HG03159 (cell line): ENCODE data around the gene FMC1.
"Not testable (repeated sequence)": the region's sequence is repeated elsewhere in the genome, so short reads cannot be mapped to it uniquely, and the experiment has no call there.

Experiments
- ATAC-seq: cut with Tn5 transposase; IDR thresholded peaks from one replicate; pipeline ENCODE4 v1.9.1; 2021; ENCODE audit warnings: mild to moderate bottlenecking, moderate library complexity; ENCODE audit not compliant: unreplicated experiment

Gene FMC1

GRCh38 chr7:139341058-139341775 lies at the start of gene FMC1:
Gene FMC1, plus strand, starts transcription at chr7:139341337. Its CDS starts 48 bp downstream, at chr7:139341385.
- peak; percentile 51 for ATAC-seq

GRCh38 chr7:139292821-139293220 lies 48.3 kb upstream of the FMC1 start:
- ATAC-seq, result no peak

- ATAC-seq, result no peak
Observed at GRCh38 chr7:139293534-139293933, 47.6 kb upstream of the FMC1 start.

- no peak for ATAC-seq
Observed at GRCh38 chr7:139294241-139294640, 46.9 kb upstream of the FMC1 start.

- ATAC-seq, result no peak
Observed at GRCh38 chr7:139294951-139295575, 46.1 kb upstream of the FMC1 start.

- no peak for ATAC-seq
Observed at GRCh38 chr7:139297795-139298194, 43.3 kb upstream of the FMC1 start.

- ATAC-seq, result no peak
Observed at GRCh38 chr7:139299296-139299695, 41.8 kb upstream of the FMC1 start.

- no peak for ATAC-seq
Observed at GRCh38 chr7:139300390-139300789, 40.7 kb upstream of the FMC1 start.

- ATAC-seq, result no peak
Observed at GRCh38 chr7:139304517-139304916, 36.6 kb upstream of the FMC1 start.

GRCh38 chr7:139317939-139318505 lies 23.1 kb upstream of the FMC1 start:
- ATAC-seq, result no peak

GRCh38 chr7:139321071-139321745 lies 19.9 kb upstream of the FMC1 start:
- no peak for ATAC-seq

- not testable (repeated sequence) for ATAC-seq
Observed at GRCh38 chr7:139324709-139325108, 16.4 kb upstream of the FMC1 start.

GRCh38 chr7:139328375-139328774 lies 12.8 kb upstream of the FMC1 start:
- ATAC-seq, result no peak

GRCh38 chr7:139329119-139329518 lies 12.0 kb upstream of the FMC1 start:
- no peak for ATAC-seq

GRCh38 chr7:139330333-139331030 lies 10.7 kb upstream of the FMC1 start:
- ATAC-seq, result no peak

GRCh38 chr7:139332697-139333359 lies 8.3 kb upstream of the FMC1 start:
- no peak for ATAC-seq

GRCh38 chr7:139333443-139333842 lies 7.7 kb upstream of the FMC1 start:
- ATAC-seq, result not testable (repeated sequence)

GRCh38 chr7:139334399-139335150 lies 6.6 kb upstream of the FMC1 start:
- no peak for ATAC-seq

- ATAC-seq, result no peak
Observed at GRCh38 chr7:139339025-139339424, 2.1 kb upstream of the FMC1 start.

GRCh38 chr7:139339698-139340036 lies 1.5 kb upstream of the FMC1 start:
- no peak for ATAC-seq
